GM23338 (cell line): ENCODE measurements around the gene DAD1. TPM values are rescaled to one million over a fixed set of nuclear protein-coding genes. Genes with fewer than 3 reads are reported as not detected.

Source experiments
- ATAC-seq: fragments of 200-7000 bp; cut with Tn5 transposase; 3 replicates; pipeline ENCODE4 v1.9.1; 2020
- DNase-seq: peaks from one replicate; pipeline ENCODE4 v3.0.0-alpha.2; 2015; ENCODE audit warnings: low spot score
- H2AFZ ChIP-seq: fragments of 200-600 bp; sonication (generic); 2 replicates; pipeline ENCODE4 v1.8.0; 2016; ENCODE audit warnings: antibody characterized with exemption, mild to moderate bottlenecking, moderate library complexity
- H3F3A ChIP-seq: fragments of 200-600 bp; sonication (generic); replicated peaks from 2 replicates; pipeline ENCODE4 v1.8.0; 2017; ENCODE audit warnings: antibody characterized with exemption, mixed run types, low read depth
- H3K27ac ChIP-seq: fragments of 200-600 bp; sonication (generic); 2 replicates; pipeline ENCODE4 v1.6.1; 2016; ENCODE audit warnings: low read depth
- H3K27me3 ChIP-seq: fragments of 200-600 bp; sonication (generic); 2 replicates; pipeline ENCODE4 v1.8.0; 2016; ENCODE audit warnings: mild to moderate bottlenecking, mixed run types, moderate library complexity; ENCODE audit not compliant: insufficient read depth
- H3K36me3 ChIP-seq: fragments of 200-600 bp; sonication (generic); 2 replicates; pipeline ENCODE4 v1.8.0; 2016; ENCODE audit warnings: mild to moderate bottlenecking; ENCODE audit not compliant: insufficient read depth
- H3K4me1 ChIP-seq: fragments of 200-600 bp; sonication (generic); 2 replicates; pipeline ENCODE4 v1.8.0; 2016; ENCODE audit warnings: mild to moderate bottlenecking, moderate library complexity; ENCODE audit not compliant: insufficient read depth
- H3K4me2 ChIP-seq: fragments of 200-600 bp; sonication (generic); 2 replicates; pipeline ENCODE4 v1.7.1; 2017; ENCODE audit warnings: mixed run types
- H3K4me3 ChIP-seq: fragments of 200-600 bp; sonication (generic); 2 replicates; pipeline ENCODE4 v1.6.1; 2016; ENCODE audit warnings: mixed run types
- H3K79me2 ChIP-seq: fragments of 200-600 bp; sonication (generic); replicated peaks from 2 replicates; pipeline ENCODE4 v1.8.0; 2017; ENCODE audit warnings: mild to moderate bottlenecking; ENCODE audit not compliant: insufficient read depth
- H3K9me2 ChIP-seq: fragments of 200-600 bp; sonication (generic); 2 replicates; pipeline ENCODE4 v1.8.0; 2017; ENCODE audit not compliant: insufficient read depth
- H4K20me1 ChIP-seq: fragments of 200-600 bp; sonication (generic); replicated peaks from 2 replicates; pipeline ENCODE4 v1.8.0; 2017; ENCODE audit warnings: mild to moderate bottlenecking; ENCODE audit not compliant: insufficient read depth
- H3K27ac Mint-ChIP-seq: 2 replicates; pipeline ENCODE4 v1.8.0; 2020; ENCODE audit warnings: inconsistent platforms, mild to moderate bottlenecking, moderate library complexity, mixed read lengths
- H3K27me3 Mint-ChIP-seq: 3 replicates; pipeline ENCODE4 v1.8.0; 2022; ENCODE audit warnings: low read depth, mild to moderate bottlenecking, moderate library complexity, mixed read lengths, inconsistent platforms; ENCODE audit not compliant: insufficient read depth, poor library complexity
- H3K36me3 Mint-ChIP-seq: 3 replicates; pipeline ENCODE4 v1.8.0; 2021; ENCODE audit warnings: low read depth, mild to moderate bottlenecking, inconsistent platforms, moderate library complexity, mixed read lengths
- H3K4me1 Mint-ChIP-seq: 3 replicates; pipeline ENCODE4 v1.8.0; 2020; ENCODE audit warnings: mild to moderate bottlenecking, inconsistent platforms, mixed read lengths
- H3K4me3 Mint-ChIP-seq: 3 replicates; pipeline ENCODE4 v1.8.0; 2021; ENCODE audit warnings: moderate library complexity, mild to moderate bottlenecking, inconsistent platforms, mixed read lengths
- H3K9me3 Mint-ChIP-seq: 3 replicates; pipeline ENCODE4 v1.8.0; 2020; ENCODE audit warnings: moderate library complexity, mild to moderate bottlenecking, inconsistent platforms, mixed read lengths
- CREB1 ChIP-seq: fragments of 250-450 bp; sonication (Bioruptor Pico); IDR thresholded peaks from 2 replicates; pipeline ENCODE4 v1.5.0; 2020; ENCODE audit warnings: low read depth, mild to moderate bottlenecking, moderate library complexity
- EZH2 ChIP-seq: fragments of 200-600 bp; sonication (generic); IDR thresholded peaks from one replicate; pipeline ENCODE4 v1.8.0; 2017; ENCODE audit warnings: antibody characterized with exemption, mild to moderate bottlenecking, low read depth; ENCODE audit not compliant: unreplicated experiment
- JUNB ChIP-seq: IDR thresholded peaks from one replicate; pipeline ENCODE4 v1.6.1; 2016; ENCODE audit warnings: antibody characterized with exemption; ENCODE audit not compliant: unreplicated experiment
- NANOG ChIP-seq: IDR thresholded peaks from 2 replicates; pipeline ENCODE4 v1.6.1; 2016; ENCODE audit warnings: antibody characterized with exemption, borderline replicate concordance
- POLR2AphosphoS5 ChIP-seq: IDR thresholded peaks from 2 replicates; pipeline ENCODE4 v1.6.1; 2016; ENCODE audit warnings: antibody characterized with exemption, low read depth
- STAT1 ChIP-seq: IDR thresholded peaks from one replicate; pipeline ENCODE4 v1.6.1; 2016; ENCODE audit warnings: antibody characterized with exemption; ENCODE audit not compliant: unreplicated experiment
- ZNF114 ChIP-seq: fragments of 250-450 bp; sonication (Bioruptor Pico); IDR thresholded peaks from 2 replicates; pipeline ENCODE4 v1.5.0; 2020; ENCODE audit warnings: mild to moderate bottlenecking, moderate library complexity
- ZNF462 ChIP-seq: fragments of 250-450 bp; sonication (Bioruptor Pico); IDR thresholded peaks from 2 replicates; pipeline ENCODE4 v1.5.0; 2020; ENCODE audit warnings: mild to moderate bottlenecking, moderate library complexity
- polyA plus RNA-seq: library from polyadenylated mRNA; unstranded; fragments of >200 nt; fragmentation: Nextera tagmentation; extraction: Ambion mirVana; gene quantifications from 2 replicates; pipeline ENCODE4 v1.2.1, GENCODE V29; 2016
- total RNA-seq: library from RNA; depleted of rRNA; stranded (reverse); fragments of >200 nt; shearing (Covaris generic); gene quantifications from 2 replicates; pipeline ENCODE4 v1.2.3, GENCODE V29; 2014
- TF ChIP-seq, protein P1 (sequence below): IDR thresholded peaks from one replicate; pipeline ENCODE4 v1.6.1; 2018; ENCODE audit warnings: antibody characterized with exemption; ENCODE audit not compliant: unreplicated experiment
- TF ChIP-seq, protein P2 (sequence below): IDR thresholded peaks from 2 replicates; pipeline ENCODE4 v1.6.1; 2016; ENCODE audit warnings: antibody characterized with exemption

DAD1 gene
- total and polyA plus RNA-seq, 2 experiments from 2014 or later, result 180 to 252 TPM

DNA sequence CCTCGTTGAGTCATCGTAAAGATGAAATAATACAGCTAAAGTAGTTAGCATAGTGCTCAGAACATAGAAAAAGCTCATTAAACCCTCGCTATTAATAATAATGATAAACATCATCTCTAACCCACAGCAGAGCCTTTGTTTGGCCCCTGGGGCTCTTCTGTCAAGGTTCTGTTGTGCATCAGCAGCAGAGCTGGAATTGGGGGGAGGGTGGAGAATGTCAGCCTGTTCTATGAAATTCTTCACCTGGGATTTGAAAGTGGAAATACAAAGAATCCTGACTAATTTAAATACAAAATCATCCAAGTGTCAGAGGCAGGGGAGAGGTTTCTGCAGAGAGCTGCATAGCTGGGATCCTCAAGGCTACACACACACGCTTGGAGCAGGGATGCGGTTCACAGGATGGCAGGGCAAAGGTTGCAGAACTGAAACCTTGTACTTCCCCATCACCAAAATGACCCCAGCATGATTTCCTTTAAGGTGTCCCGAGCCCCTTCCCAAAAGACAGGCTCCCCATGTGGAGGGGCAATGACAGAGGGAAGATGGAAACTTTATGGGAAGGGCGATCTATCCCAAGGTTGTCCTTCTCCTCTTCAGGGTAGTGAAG is 71.8 kb downstream of the DAD1 start:
- no peak overlapping the region for H3K4me3 ChIP-seq
- H3K27me3 Mint-ChIP-seq, result peaks cover 4% of the 10 kb centered on the region
- peaks cover 20% of the 10 kb centered on the region for H3K4me1 Mint-ChIP-seq
- H3K4me2 ChIP-seq, result no peak overlapping the region
- DNase-seq (no peak), ATAC-seq (no peak)
- H3K9me2 ChIP-seq, result peaks cover 9% of the 10 kb centered on the region; the same call in 1 of the 2 replicates
- H4K20me1 ChIP-seq, result no peaks in the 10 kb centered on the region
- no peaks in the 10 kb centered on the region for H3K79me2 ChIP-seq
- H2AFZ ChIP-seq, result no peak overlapping the region
- no peak overlapping the region for H3K4me3 Mint-ChIP-seq
- H3K36me3 Mint-ChIP-seq, result no peaks in the 10 kb centered on the region
- no peaks in the 10 kb centered on the region for H3K9me3 Mint-ChIP-seq
- TF ChIP-seq STAT1, result no peak
- no peaks in the 10 kb centered on the region for H3F3A ChIP-seq
- no peaks in the 10 kb centered on the region for H3K4me1 ChIP-seq
- H3K27ac ChIP-seq, result no peak overlapping the region
- H3K27me3 ChIP-seq, result no peaks in the 10 kb centered on the region
- no peak overlapping the region for H3K27ac Mint-ChIP-seq
- no peaks in the 10 kb centered on the region for H3K36me3 ChIP-seq

DNA sequence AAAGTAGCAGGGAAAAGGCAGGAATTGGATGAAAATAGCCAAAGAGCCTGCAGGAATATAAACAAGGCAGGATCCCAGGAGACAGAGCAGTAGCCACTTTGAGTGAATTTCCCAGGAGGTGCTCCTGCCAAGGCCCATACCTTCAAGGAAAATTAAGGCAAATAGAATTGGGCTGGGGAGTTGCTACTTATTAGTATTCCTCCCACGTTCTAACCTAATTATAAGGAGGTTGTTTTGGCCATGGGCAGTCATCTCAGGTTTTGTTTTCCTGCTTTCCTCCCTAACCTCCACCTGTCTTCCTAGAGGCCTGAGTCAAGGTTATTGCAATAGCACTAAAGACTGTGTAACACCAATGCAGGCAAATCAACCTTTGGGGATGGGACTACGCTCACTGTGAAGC is 73.1 kb downstream of the DAD1 start:
- DNase-seq, result no peak
- H3K27ac Mint-ChIP-seq, result no peak overlapping the region
- Histone ChIP-seq H4K20me1 (no peaks in the 10 kb centered on the region), H3K27me3 (no peaks in the 10 kb centered on the region), H2AFZ (no peak overlapping the region), H3K27ac (no peak overlapping the region), H3K79me2 (no peaks in the 10 kb centered on the region), H3F3A (no peaks in the 10 kb centered on the region), H3K4me2 (no peak overlapping the region), H3K4me3 (no peak overlapping the region), H3K9me2 (peaks cover 12% of the 10 kb centered on the region; the same call in 1 of the 2 replicates), H3K4me1 (0 out of 2 replicates have a peak, but pooled peaks cover 5% of the 10 kb centered on the region), H3K36me3 (no peaks in the 10 kb centered on the region)
- H3K4me3 Mint-ChIP-seq, result no peak overlapping the region
- no peak for TF ChIP-seq EZH2
- TF ChIP-seq, protein P1, sequence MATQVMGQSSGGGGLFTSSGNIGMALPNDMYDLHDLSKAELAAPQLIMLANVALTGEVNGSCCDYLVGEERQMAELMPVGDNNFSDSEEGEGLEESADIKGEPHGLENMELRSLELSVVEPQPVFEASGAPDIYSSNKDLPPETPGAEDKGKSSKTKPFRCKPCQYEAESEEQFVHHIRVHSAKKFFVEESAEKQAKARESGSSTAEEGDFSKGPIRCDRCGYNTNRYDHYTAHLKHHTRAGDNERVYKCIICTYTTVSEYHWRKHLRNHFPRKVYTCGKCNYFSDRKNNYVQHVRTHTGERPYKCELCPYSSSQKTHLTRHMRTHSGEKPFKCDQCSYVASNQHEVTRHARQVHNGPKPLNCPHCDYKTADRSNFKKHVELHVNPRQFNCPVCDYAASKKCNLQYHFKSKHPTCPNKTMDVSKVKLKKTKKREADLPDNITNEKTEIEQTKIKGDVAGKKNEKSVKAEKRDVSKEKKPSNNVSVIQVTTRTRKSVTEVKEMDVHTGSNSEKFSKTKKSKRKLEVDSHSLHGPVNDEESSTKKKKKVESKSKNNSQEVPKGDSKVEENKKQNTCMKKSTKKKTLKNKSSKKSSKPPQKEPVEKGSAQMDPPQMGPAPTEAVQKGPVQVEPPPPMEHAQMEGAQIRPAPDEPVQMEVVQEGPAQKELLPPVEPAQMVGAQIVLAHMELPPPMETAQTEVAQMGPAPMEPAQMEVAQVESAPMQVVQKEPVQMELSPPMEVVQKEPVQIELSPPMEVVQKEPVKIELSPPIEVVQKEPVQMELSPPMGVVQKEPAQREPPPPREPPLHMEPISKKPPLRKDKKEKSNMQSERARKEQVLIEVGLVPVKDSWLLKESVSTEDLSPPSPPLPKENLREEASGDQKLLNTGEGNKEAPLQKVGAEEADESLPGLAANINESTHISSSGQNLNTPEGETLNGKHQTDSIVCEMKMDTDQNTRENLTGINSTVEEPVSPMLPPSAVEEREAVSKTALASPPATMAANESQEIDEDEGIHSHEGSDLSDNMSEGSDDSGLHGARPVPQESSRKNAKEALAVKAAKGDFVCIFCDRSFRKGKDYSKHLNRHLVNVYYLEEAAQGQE, result no peak
- TF ChIP-seq NANOG, result no peak
- TF ChIP-seq POLR2AphosphoS5, result no peak
- TF ChIP-seq ZNF462 (CRISPR knock-in tag), result no peak
- no peak for TF ChIP-seq STAT1
- TF ChIP-seq, protein P2, sequence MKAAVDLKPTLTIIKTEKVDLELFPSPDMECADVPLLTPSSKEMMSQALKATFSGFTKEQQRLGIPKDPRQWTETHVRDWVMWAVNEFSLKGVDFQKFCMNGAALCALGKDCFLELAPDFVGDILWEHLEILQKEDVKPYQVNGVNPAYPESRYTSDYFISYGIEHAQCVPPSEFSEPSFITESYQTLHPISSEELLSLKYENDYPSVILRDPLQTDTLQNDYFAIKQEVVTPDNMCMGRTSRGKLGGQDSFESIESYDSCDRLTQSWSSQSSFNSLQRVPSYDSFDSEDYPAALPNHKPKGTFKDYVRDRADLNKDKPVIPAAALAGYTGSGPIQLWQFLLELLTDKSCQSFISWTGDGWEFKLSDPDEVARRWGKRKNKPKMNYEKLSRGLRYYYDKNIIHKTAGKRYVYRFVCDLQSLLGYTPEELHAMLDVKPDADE, result no peak
- TF ChIP-seq CREB1 (CRISPR knock-in tag), result no peak
- no peak for TF ChIP-seq JUNB
- no peak for TF ChIP-seq ZNF114
- H3K36me3 Mint-ChIP-seq, result no peaks in the 10 kb centered on the region
- H3K4me1 Mint-ChIP-seq, result peaks cover 27% of the 10 kb centered on the region
- peaks cover 4% of the 10 kb centered on the region for H3K27me3 Mint-ChIP-seq
- no peaks in the 10 kb centered on the region for H3K9me3 Mint-ChIP-seq
- ATAC-seq, result no peak
